ENCODE results near the gene AIDA.
"Not testable (repeated sequence)": the region's sequence is repeated elsewhere in the genome, so short reads cannot be mapped to it uniquely, and the experiment has no call there.

AIDA gene

GRCh38 chr1:222712253-222713090 is at the start of gene AIDA, which contains the start of gene BROX:
AIDA (minus strand) TSS chr1:222712491; CDS start chr1:222712317, 174 bp downstream.
BROX (plus strand) TSS chr1:222712564; CDS start chr1:222715700, 3,136 bp downstream.
- Histone ChIP-seq H3K9me3 (ENCODE audit: control insufficient read depth, insufficient read depth, low read length) (no peaks in the 10 kb centered on the region), H3K4me1 (ENCODE audit: control insufficient read depth, insufficient read depth, low read length) (no peaks in the 10 kb centered on the region), H3K4me3 (ENCODE audit: low read depth, low read length) (peak within 1 kb of the TSS; percentile 98), H3K27me3 (ENCODE audit: control insufficient read depth, insufficient read depth, low read length) (no peaks in the 10 kb centered on the region), H3K36me3 (ENCODE audit: control insufficient read depth, insufficient read depth, low read length) (no peaks in the 10 kb centered on the region), H3K9ac (ENCODE audit: low read depth, low read length) (peak within 1 kb of the TSS; percentile 99)

GRCh38 chr1:222761083-222761482 is 48.8 kb upstream of the AIDA start:
- Histone ChIP-seq H3K9me3 (ENCODE audit: control insufficient read depth, insufficient read depth, low read length) (no peaks in the 10 kb centered on the region), H3K9ac (ENCODE audit: low read depth, low read length) (no peak overlapping the region), H3K4me3 (ENCODE audit: low read depth, low read length) (no peak overlapping the region), H3K27me3 (ENCODE audit: control insufficient read depth, insufficient read depth, low read length) (no peaks in the 10 kb centered on the region), H3K36me3 (ENCODE audit: control insufficient read depth, insufficient read depth, low read length) (no peaks in the 10 kb centered on the region), H3K4me1 (ENCODE audit: control insufficient read depth, insufficient read depth, low read length) (no peaks in the 10 kb centered on the region)

- Histone ChIP-seq H3K9me3 (ENCODE audit: control insufficient read depth, insufficient read depth, low read length) (no peaks in the 10 kb centered on the region), H3K4me1 (ENCODE audit: control insufficient read depth, insufficient read depth, low read length) (no peaks in the 10 kb centered on the region), H3K4me3 (ENCODE audit: low read depth, low read length) (no peak overlapping the region)
These were observed 47.3 kb upstream of the AIDA start for GRCh38 chr1:222759451-222760035.

GRCh38 chr1:222757646-222758268 is 45.5 kb upstream of the AIDA start:
- Histone ChIP-seq H3K4me1 (ENCODE audit: control insufficient read depth, insufficient read depth, low read length) (no peaks in the 10 kb centered on the region), H3K36me3 (ENCODE audit: control insufficient read depth, insufficient read depth, low read length) (no peaks in the 10 kb centered on the region), H3K9ac (ENCODE audit: low read depth, low read length) (no peak overlapping the region), H3K4me3 (ENCODE audit: low read depth, low read length) (no peak overlapping the region), H3K27me3 (ENCODE audit: control insufficient read depth, insufficient read depth, low read length) (no peaks in the 10 kb centered on the region), H3K9me3 (ENCODE audit: control insufficient read depth, insufficient read depth, low read length) (no peaks in the 10 kb centered on the region)

More at GRCh38 chr1:222759451-222760035, 47.3 kb upstream of the AIDA start:
- no peaks in the 10 kb centered on the region for H3K36me3 ChIP-seq (ENCODE audit: control insufficient read depth, insufficient read depth, low read length)
- H3K27me3 ChIP-seq (ENCODE audit: control insufficient read depth, insufficient read depth, low read length), result no peaks in the 10 kb centered on the region
- H3K9ac ChIP-seq (ENCODE audit: low read depth, low read length), result no peak overlapping the region

GRCh38 chr1:222754366-222755139 is 42.3 kb upstream of the AIDA start:
- no peak overlapping the region for H3K9ac ChIP-seq (ENCODE audit: low read depth, low read length)
- no peaks in the 10 kb centered on the region for H3K36me3 ChIP-seq (ENCODE audit: control insufficient read depth, insufficient read depth, low read length)
- H3K4me3 ChIP-seq (ENCODE audit: low read depth, low read length), result no peak overlapping the region
- no peaks in the 10 kb centered on the region for H3K4me1 ChIP-seq (ENCODE audit: control insufficient read depth, insufficient read depth, low read length)
- H3K9me3 ChIP-seq (ENCODE audit: control insufficient read depth, insufficient read depth, low read length), result no peaks in the 10 kb centered on the region
- no peaks in the 10 kb centered on the region for H3K27me3 ChIP-seq (ENCODE audit: control insufficient read depth, insufficient read depth, low read length)

GRCh38 chr1:222751255-222751654 is 39.0 kb upstream of the AIDA start:
- Histone ChIP-seq H3K4me3 (ENCODE audit: low read depth, low read length) (no peak overlapping the region), H3K36me3 (ENCODE audit: control insufficient read depth, insufficient read depth, low read length) (no peaks in the 10 kb centered on the region), H3K4me1 (ENCODE audit: control insufficient read depth, insufficient read depth, low read length) (no peaks in the 10 kb centered on the region), H3K9ac (ENCODE audit: low read depth, low read length) (no peak overlapping the region), H3K9me3 (ENCODE audit: control insufficient read depth, insufficient read depth, low read length) (no peaks in the 10 kb centered on the region), H3K27me3 (ENCODE audit: control insufficient read depth, insufficient read depth, low read length) (no peaks in the 10 kb centered on the region)

GRCh38 chr1:222750651-222751050 is 38.4 kb upstream of the AIDA start:
- Histone ChIP-seq H3K4me1 (ENCODE audit: control insufficient read depth, insufficient read depth, low read length) (no peaks in the 10 kb centered on the region), H3K4me3 (ENCODE audit: low read depth, low read length) (no peak overlapping the region), H3K36me3 (ENCODE audit: control insufficient read depth, insufficient read depth, low read length) (no peaks in the 10 kb centered on the region), H3K9ac (ENCODE audit: low read depth, low read length) (no peak overlapping the region), H3K27me3 (ENCODE audit: control insufficient read depth, insufficient read depth, low read length) (no peaks in the 10 kb centered on the region), H3K9me3 (ENCODE audit: control insufficient read depth, insufficient read depth, low read length) (no peaks in the 10 kb centered on the region)

GRCh38 chr1:222749927-222750326 is 37.6 kb upstream of the AIDA start:
- Histone ChIP-seq H3K9ac (ENCODE audit: low read depth, low read length) (no peak overlapping the region), H3K9me3 (ENCODE audit: control insufficient read depth, insufficient read depth, low read length) (no peaks in the 10 kb centered on the region), H3K4me1 (ENCODE audit: control insufficient read depth, insufficient read depth, low read length) (no peaks in the 10 kb centered on the region), H3K27me3 (ENCODE audit: control insufficient read depth, insufficient read depth, low read length) (no peaks in the 10 kb centered on the region), H3K4me3 (ENCODE audit: low read depth, low read length) (no peak overlapping the region), H3K36me3 (ENCODE audit: control insufficient read depth, insufficient read depth, low read length) (no peaks in the 10 kb centered on the region)

GRCh38 chr1:222741630-222742457 is 29.6 kb upstream of the AIDA start:
- H3K9me3 ChIP-seq (ENCODE audit: control insufficient read depth, insufficient read depth, low read length); H3K9ac ChIP-seq (ENCODE audit: low read depth, low read length); H3K36me3 ChIP-seq (ENCODE audit: control insufficient read depth, insufficient read depth, low read length); H3K4me3 ChIP-seq (ENCODE audit: low read depth, low read length); H3K4me1 ChIP-seq (ENCODE audit: control insufficient read depth, insufficient read depth, low read length); H3K27me3 ChIP-seq (ENCODE audit: control insufficient read depth, insufficient read depth, low read length): not testable (repeated sequence)

GRCh38 chr1:222739929-222740328 is 27.6 kb upstream of the AIDA start:
- no peaks in the 10 kb centered on the region for H3K9me3 ChIP-seq (ENCODE audit: control insufficient read depth, insufficient read depth, low read length)

GRCh38 chr1:222739465-222739864 is 27.2 kb upstream of the AIDA start:
- Histone ChIP-seq H3K4me1 (ENCODE audit: control insufficient read depth, insufficient read depth, low read length) (peaks cover 15% of the 10 kb centered on the region), H3K4me3 (ENCODE audit: low read depth, low read length) (no peak overlapping the region), H3K9me3 (ENCODE audit: control insufficient read depth, insufficient read depth, low read length) (no peaks in the 10 kb centered on the region), H3K36me3 (ENCODE audit: control insufficient read depth, insufficient read depth, low read length) (no peaks in the 10 kb centered on the region), H3K27me3 (ENCODE audit: control insufficient read depth, insufficient read depth, low read length) (no peaks in the 10 kb centered on the region), H3K9ac (ENCODE audit: low read depth, low read length) (no peak overlapping the region)

More at GRCh38 chr1:222739929-222740328, 27.6 kb upstream of the AIDA start:
- Histone ChIP-seq H3K27me3 (ENCODE audit: control insufficient read depth, insufficient read depth, low read length) (no peaks in the 10 kb centered on the region), H3K9ac (ENCODE audit: low read depth, low read length) (no peak overlapping the region), H3K4me1 (ENCODE audit: control insufficient read depth, insufficient read depth, low read length) (peaks cover 15% of the 10 kb centered on the region), H3K36me3 (ENCODE audit: control insufficient read depth, insufficient read depth, low read length) (no peaks in the 10 kb centered on the region), H3K4me3 (ENCODE audit: low read depth, low read length) (no peak overlapping the region)

All from iPS-15b (cell line).